ENCODE measurements around the gene SOWAHA. TPM values are rescaled to one million over a fixed set of nuclear protein-coding genes. Genes with fewer than 3 reads are reported as not detected.

Gene SOWAHA
- total and polyA plus RNA-seq, 2 of the 8 experiments (the other 6 are each of a cell fraction or from before 2014, with no cell fraction given) = 0.09 to 0.11 TPM

- TF ChIP-seq E2F6 (IDR thresholded peaks at IDR 0.05) (no peak), RFX5 (IDR thresholded peaks at IDR 0.05; ENCODE audit: borderline replicate concordance, low read depth, low read length) (no peak), EGR1 (IDR thresholded peaks at IDR 0.05; ENCODE audit: borderline replicate concordance, low read depth, low read length) (no peak), EZH2 (IDR thresholded peaks at IDR 0.05; ENCODE audit: low read depth, low read length, severe bottlenecking) (no peak), POLR2AphosphoS5 (IDR thresholded peaks at IDR 0.05; ENCODE audit: low read depth, low read length) (no peak), TEAD4 (IDR thresholded peaks at IDR 0.05; ENCODE audit: low read depth, low read length) (no peak), CEBPB (IDR thresholded peaks at IDR 0.05; ENCODE audit: low read depth, low read length) (no peak)
These were observed 42.5 kb upstream of the SOWAHA start (continued) for GRCh38 chr5:132770476-132771159.
